Gastroesophageal sphincter (tissue), 4 donors: ENCODE measurements around the gene BCAS3. TPM values are rescaled to one million over a fixed set of nuclear protein-coding genes. Genes with fewer than 3 reads are reported as not detected.

Experiments
- ATAC-seq: fragments of 150-250 bp; one replicate; pipeline ENCODE4 v1.9.1; 2016; ENCODE audit warnings: mild to moderate bottlenecking, moderate library complexity
- H3K27ac ChIP-seq, 4 donors: fragments of 200-600 bp; sonication (generic) in 3 of 4; 1 replicate in 3 of 4; 2 replicates in 1 of 4; pipeline ENCODE4 v1.5.1; 2016 to 2019
- H3K27me3 ChIP-seq: fragments of 200-600 bp; sonication (generic); one replicate; pipeline ENCODE4 v1.5.1; 2019
- H3K36me3 ChIP-seq, 2 donors: fragments of 200-600 bp; sonication (generic); one replicate each; pipeline ENCODE4 v1.5.1; 2019; ENCODE audit warnings: control low read depth in 1 of 2
- H3K4me1 ChIP-seq, 3 donors: fragments of 200-600 bp; sonication (generic); 1 replicate in 2 of 3; 2 replicates in 1 of 3; pipeline ENCODE4 v1.5.1; 2016 to 2019; ENCODE audit warnings: control low read depth in 2 of 3
- H3K4me3 ChIP-seq, 2 donors: fragments of 200-600 bp; sonication (generic); one replicate each; pipeline ENCODE4 v1.5.1; 2019; ENCODE audit warnings: mild to moderate bottlenecking in 1 of 2, moderate library complexity in 1 of 2
- H3K9me3 ChIP-seq, 3 donors: fragments of 200-600 bp; sonication (generic); one replicate each; pipeline ENCODE4 v1.5.1; 2017 to 2019; ENCODE audit warnings: control low read depth in 2 of 3
- CTCF ChIP-seq, 4 experiments: fragments of 200-600 bp in 2 of 4; fragments of 450-650 bp in 2 of 4; sonication (generic) in 1 of 4; IDR thresholded peaks; one replicate each; pipeline ENCODE4 v1.5.1; 2017 to 2019; ENCODE audit warnings: antibody characterized with exemption in 4 of 4, mild to moderate bottlenecking in 2 of 4, moderate library complexity in 2 of 4
- EP300 ChIP-seq: sonication (generic); formaldehyde crosslinking; IDR thresholded peaks from one replicate; pipeline ENCODE4 v1.6.1; 2017; ENCODE audit warnings: antibody characterized with exemption, mild to moderate bottlenecking
- POLR2A ChIP-seq, 2 donors: fragments of 450-650 bp; IDR thresholded peaks; one replicate each; pipeline ENCODE4 v1.6.1; 2017; ENCODE audit warnings: antibody characterized with exemption in 2 of 2, mild to moderate bottlenecking in 2 of 2, moderate library complexity in 1 of 2
- POLR2AphosphoS5 ChIP-seq: sonication (generic); formaldehyde crosslinking; IDR thresholded peaks from one replicate; pipeline ENCODE4 v1.6.1; 2017; ENCODE audit warnings: antibody characterized with exemption
- WGBS, 2 donors: methylation state at CpG; one replicate each; pipeline ENCODE4 v1.1.5; 2018; ENCODE audit warnings: low coverage in 1 of 2; 5-methylcytosine and 5-hydroxymethylcytosine counted together
- total RNA-seq, 4 donors: library from RNA; depleted of rRNA; stranded (reverse); fragments of >200 nt; gene quantifications; one replicate each; pipeline ENCODE4 v1.1.0, GENCODE V29; 2016

Gene BCAS3
- total RNA-seq, 4 donors from 2014 or later = 18.8 to 37.0 (median 34.5) TPM

- 40 to 43% methylated on average over 3 of the region's 3 CpGs for WGBS, 2 donors
- H3K27ac ChIP-seq = peak overlapping the region in 3 of 4 donors; percentile 19 to 40 (median 31)
- no peak overlapping the region for H3K4me3 ChIP-seq
Measured at GRCh38 chr17:60744355-60744966, 66.8 kb downstream of the BCAS3 start.

GRCh38 chr17:60745544-60745943 is 67.9 kb downstream of the BCAS3 start:
- Histone ChIP-seq H3K36me3 (peaks cover 0 to 7% of the 10 kb centered on the region in 2 donors), H3K27me3 (no peaks in the 10 kb centered on the region), H3K27ac (no peak overlapping the region), H3K9me3 (peaks cover 0 to 1% (median 0%) of the 10 kb centered on the region in 3 donors), H3K4me3 (no peak overlapping the region), H3K4me1 (no peaks in the 10 kb centered on the region)
- ATAC-seq = no peak
- TF ChIP-seq EP300 = no peak
- TF ChIP-seq POLR2A (IDR thresholded peaks at IDR 0.05) = no peak
- TF ChIP-seq POLR2AphosphoS5 = no peak
- no peak for TF ChIP-seq CTCF (IDR thresholded peaks at IDR 0.05)
- 58 to 77% methylated on average over 2 of the region's 2 CpGs for WGBS, 2 donors

More at GRCh38 chr17:60744355-60744966, 66.8 kb downstream of the BCAS3 start:
- Histone ChIP-seq H3K4me1 (no peaks in the 10 kb centered on the region), H3K36me3 (peaks cover 0 to 7% of the 10 kb centered on the region in 2 donors), H3K27me3 (no peaks in the 10 kb centered on the region), H3K9me3 (no peaks in the 10 kb centered on the region)
- TF ChIP-seq POLR2A (IDR thresholded peaks at IDR 0.05) = no peak
- TF ChIP-seq POLR2AphosphoS5 = no peak
- no peak for TF ChIP-seq EP300
- no peak for TF ChIP-seq CTCF (IDR thresholded peaks at IDR 0.05)
- ATAC-seq = no peak

- Histone ChIP-seq H3K27me3 (no peaks in the 10 kb centered on the region), H3K4me1 (no peaks in the 10 kb centered on the region), H3K4me3 (no peak overlapping the region), H3K9me3 (peaks cover 0 to 7% (median 0%) of the 10 kb centered on the region in 3 donors), H3K27ac (no peak overlapping the region), H3K36me3 (peaks cover 0 to 7% of the 10 kb centered on the region in 2 donors)
- ATAC-seq = no peak
- TF ChIP-seq EP300 (no peak), POLR2AphosphoS5 (no peak), POLR2A (IDR thresholded peaks at IDR 0.05) (no peak), CTCF (IDR thresholded peaks at IDR 0.05) (no peak)
- WGBS, 2 donors = 71 to 80% methylated on average over 4 to 5 of the region's 5 CpGs
Measured at GRCh38 chr17:60747069-60747808, 69.6 kb downstream of the BCAS3 start.

- H3K27me3 ChIP-seq = no peaks in the 10 kb centered on the region
- H3K27ac ChIP-seq = no peak overlapping the region
- no peaks in the 10 kb centered on the region for H3K4me1 ChIP-seq
- peaks cover 0 to 7% of the 10 kb centered on the region in 2 donors for H3K36me3 ChIP-seq
- WGBS, 2 donors = 75 to 82% methylated on average over 2 of the region's 2 CpGs
- H3K9me3 ChIP-seq = peaks cover 0 to 7% (median 0%) of the 10 kb centered on the region in 3 donors
- H3K4me3 ChIP-seq = no peak overlapping the region
- no peak for ATAC-seq
- TF ChIP-seq EP300 (no peak), POLR2AphosphoS5 (no peak), POLR2A (IDR thresholded peaks at IDR 0.05) (no peak), CTCF (IDR thresholded peaks at IDR 0.05) (no peak)
Measured at GRCh38 chr17:60748204-60748603, 70.6 kb downstream of the BCAS3 start.
